Measurements from ENCODE around the gene BRIX1.

DNA sequence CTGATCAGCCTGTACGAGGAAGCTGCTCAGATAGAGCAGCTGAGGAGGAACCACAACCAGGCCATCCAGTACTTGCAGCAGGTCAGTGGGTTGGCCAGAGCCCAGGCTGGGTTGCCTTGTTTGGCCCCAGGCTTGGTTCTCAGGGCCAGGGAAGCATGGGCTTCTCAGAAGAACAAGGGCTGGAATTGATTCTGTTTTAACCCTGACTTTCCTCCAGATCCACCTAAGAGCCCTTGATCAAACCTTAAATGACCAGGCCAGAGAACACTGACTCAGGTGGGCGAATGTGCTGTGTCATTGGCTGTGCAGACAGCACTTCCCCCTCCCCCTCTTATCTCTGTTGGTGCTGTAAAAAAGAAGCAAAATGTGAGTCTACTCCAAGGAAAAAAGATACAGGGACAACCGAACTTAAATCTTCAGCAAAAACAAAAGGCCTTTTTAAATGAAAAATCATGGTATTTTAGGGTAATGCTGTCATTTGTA lies 48.5 kb upstream of the BRIX1 start:
- TF ChIP-seq POLR2AphosphoS5 (IDR thresholded peaks at IDR 0.05; ENCODE audit: borderline replicate concordance, low read depth, low read length) (no peak), EZH2 (IDR thresholded peaks at IDR 0.05) (no peak), FOXP2 (optimal IDR thresholded peaks at IDR 0.05; ENCODE audit: control extremely low read depth, extremely low read length, insufficient read depth) (no peak)
